Thoracic aorta endothelial cell (primary cell): ENCODE results near the gene TRIM6. TPM values are rescaled to one million over a fixed set of nuclear protein-coding genes. Genes with fewer than 3 reads are reported as not detected.

Source experiments
- total RNA-seq: library from RNA; depleted of rRNA; stranded (reverse); fragments of >200 nt; gene quantifications from 2 replicates; pipeline ENCODE4 v1.2.3, GENCODE V29; 2012

The TRIM6 gene
- total RNA-seq: 0.66 and 2.6 TPM in 2 replicates

GRCh38 chr11:5596607-5597201 lies at the start of gene TRIM6:
TSS of gene TRIM6 (plus strand) at chr11:5596637. CDS start at chr11:5596898, 261 bp downstream.

GRCh38 chr11:5548440-5548839 lies 48.0 kb upstream of the TRIM6 start, which contains the start of gene OR52H1:
TSS of gene OR52H1 (minus strand) at chr11:5548540. CDS start at chr11:5545505, 3,035 bp downstream.

GRCh38 chr11:5580577-5580976 lies 15.9 kb upstream of the TRIM6 start, which contains the start of gene OR52B6:
TSS of gene OR52B6 (plus strand) at chr11:5580877. CDS start at chr11:5580877, 0 bp downstream.

GRCh38 chr11:5624489-5625279 lies 28.2 kb downstream of the TRIM6 start, which contains the start of gene TRIM34:
TSS of gene TRIM34 (plus strand) at chr11:5625001. CDS start at chr11:5632332, 7,331 bp downstream.

Other genes with a start within 250 kb of the TRIM6 start
- gene OR51B6, start 245.1 kb upstream of the TRIM6 start, total RNA-seq: not detected in 2 replicates
- gene OR51M1, start 212.8 kb upstream of the TRIM6 start, total RNA-seq: not detected in 2 replicates
- gene OR51Q1, start 174.5 kb upstream of the TRIM6 start, total RNA-seq: not detected in 2 replicates
- gene OR51I1, start 155.1 kb upstream of the TRIM6 start, total RNA-seq: not detected in 2 replicates
- gene OR51I2, start 147.3 kb upstream of the TRIM6 start, total RNA-seq: not detected in 2 replicates
- gene OR52D1, start 108.0 kb upstream of the TRIM6 start, total RNA-seq: not detected in 2 replicates
- not detected in 2 replicates for gene UBQLN3, start 86.7 kb upstream of the TRIM6 start, total RNA-seq
- gene UBQLNL, start 79.9 kb upstream of the TRIM6 start, total RNA-seq: 0.07 TPM in 1 of 2 replicates, not detected in the other
- gene OR52H1, start 48.1 kb upstream of the TRIM6 start, total RNA-seq: 0.22 TPM in 1 of 2 replicates, not detected in the other
- gene OR52B6, start 15.8 kb upstream of the TRIM6 start, total RNA-seq: not detected in 2 replicates
- gene TRIM34, start 28.4 kb downstream of the TRIM6 start, total RNA-seq: 8.0 and 10.6 TPM in 2 replicates
- 71.9 and 92.7 TPM in 2 replicates for gene TRIM5, start 88.4 kb downstream of the TRIM6 start, total RNA-seq
- gene TRIM22, start 93.2 kb downstream of the TRIM6 start, total RNA-seq: 114 and 115 TPM in 2 replicates
- not detected in 2 replicates for gene OR56B1, start 139.8 kb downstream of the TRIM6 start, total RNA-seq
- gene OR52N4, start 157.6 kb downstream of the TRIM6 start, total RNA-seq: not detected in 2 replicates
- 0.07 TPM in 1 of 2 replicates, not detected in the other for gene OR52N5, start 186.7 kb downstream of the TRIM6 start, total RNA-seq
- gene OR52N1, start 194.6 kb downstream of the TRIM6 start, total RNA-seq: not detected in 2 replicates
- gene OR52N2, start 212.3 kb downstream of the TRIM6 start, total RNA-seq: not detected in 2 replicates
- not detected in 2 replicates for gene OR52E6, start 245.3 kb downstream of the TRIM6 start, total RNA-seq